Measurements from ENCODE around the gene ROR2.

ROR2 gene

GRCh38 chr9:91768977-91769916, 180.8 kb downstream of the ROR2 start:
- no peak for DNase-seq

GRCh38 chr9:91768507-91768906, 181.5 kb downstream of the ROR2 start:
- no peak for DNase-seq

GRCh38 chr9:91766315-91767069, 183.5 kb downstream of the ROR2 start:
- no peak for DNase-seq

- DNase-seq = no peak
These were observed 184.7 kb downstream of the ROR2 start for GRCh38 chr9:91765296-91765695.

- DNase-seq = no peak
These were observed 185.4 kb downstream of the ROR2 start for GRCh38 chr9:91764661-91765060.

- no peak for DNase-seq
These were observed 188.7 kb downstream of the ROR2 start for GRCh38 chr9:91761362-91761761.

- no peak for DNase-seq
These were observed 189.1 kb downstream of the ROR2 start for GRCh38 chr9:91760906-91761305.

GRCh38 chr9:91758491-91758981, 191.5 kb downstream of the ROR2 start:
- peak; percentile 30 to 70 for DNase-seq

- DNase-seq = no peak
These were observed 192.2 kb downstream of the ROR2 start for GRCh38 chr9:91757782-91758181.

- no peak for DNase-seq
These were observed 193.6 kb downstream of the ROR2 start for GRCh38 chr9:91756510-91756780.

- no peak for DNase-seq
These were observed 194.1 kb downstream of the ROR2 start for GRCh38 chr9:91755761-91756509.

GRCh38 chr9:91753711-91754110, 196.3 kb downstream of the ROR2 start:
- no peak for DNase-seq

GRCh38 chr9:91751922-91752321, 198.1 kb downstream of the ROR2 start:
- DNase-seq = no peak

GRCh38 chr9:91750343-91750742, 199.7 kb downstream of the ROR2 start:
- no peak for DNase-seq

GRCh38 chr9:91746904-91747303, 203.1 kb downstream of the ROR2 start:
- DNase-seq = peak in 1 of 2 experiments; percentile 28

GRCh38 chr9:91746357-91746756, 203.7 kb downstream of the ROR2 start:
- no peak for DNase-seq

- no peak for DNase-seq
These were observed 205.9 kb downstream of the ROR2 start for GRCh38 chr9:91744114-91744513.

- no peak for DNase-seq
These were observed 208.5 kb downstream of the ROR2 start for GRCh38 chr9:91741522-91741921.

GRCh38 chr9:91740701-91741100, 209.3 kb downstream of the ROR2 start:
- DNase-seq = no peak

GRCh38 chr9:91736898-91737601, 213.0 kb downstream of the ROR2 start:
- DNase-seq = no peak

- no peak for DNase-seq
These were observed 213.7 kb downstream of the ROR2 start for GRCh38 chr9:91736311-91736710.

GRCh38 chr9:91735049-91735448, 215.0 kb downstream of the ROR2 start:
- no peak for DNase-seq
